HG03103 (cell line): ENCODE data around the gene CHST12.

ENCODE experiments used
- ATAC-seq: cut with Tn5 transposase; IDR thresholded peaks from one replicate; pipeline ENCODE4 v1.9.1; 2021; ENCODE audit warnings: low read depth; ENCODE audit not compliant: unreplicated experiment

CHST12 gene

DNA sequence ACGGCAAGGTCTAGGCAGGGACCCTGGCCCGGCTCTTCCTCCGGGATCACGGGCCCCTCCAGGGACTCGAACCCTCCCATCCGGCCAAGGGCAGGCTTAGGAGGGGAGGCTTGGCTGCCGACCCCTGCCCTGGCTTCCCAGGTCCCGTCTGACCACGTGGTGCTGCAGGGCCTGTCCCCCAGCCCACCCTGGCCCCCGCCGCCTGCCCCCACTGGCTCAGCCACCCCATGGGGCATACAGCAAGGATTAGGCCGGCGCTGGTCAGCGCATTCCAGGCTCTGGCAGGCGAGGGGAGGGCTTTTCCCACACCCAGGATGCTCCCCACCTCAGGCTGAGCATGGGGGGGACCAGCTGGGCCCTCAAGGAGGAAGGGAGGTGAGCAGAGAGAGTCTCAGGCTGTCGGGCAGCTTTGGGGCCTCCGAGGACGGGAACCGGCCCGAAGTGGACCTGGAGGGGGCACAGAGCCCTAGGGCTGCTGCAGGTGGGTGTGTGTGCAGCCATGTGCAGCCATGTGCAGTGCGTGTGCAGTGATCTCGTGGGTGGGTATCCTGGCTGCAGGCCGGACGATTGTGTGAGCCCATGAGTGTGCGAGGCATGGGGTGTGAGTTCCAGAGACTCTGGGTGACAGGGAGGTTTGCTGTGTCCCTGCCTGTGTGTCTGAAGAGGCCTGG, 73.5 kb downstream of the CHST12 start:
- no peak for ATAC-seq

DNA sequence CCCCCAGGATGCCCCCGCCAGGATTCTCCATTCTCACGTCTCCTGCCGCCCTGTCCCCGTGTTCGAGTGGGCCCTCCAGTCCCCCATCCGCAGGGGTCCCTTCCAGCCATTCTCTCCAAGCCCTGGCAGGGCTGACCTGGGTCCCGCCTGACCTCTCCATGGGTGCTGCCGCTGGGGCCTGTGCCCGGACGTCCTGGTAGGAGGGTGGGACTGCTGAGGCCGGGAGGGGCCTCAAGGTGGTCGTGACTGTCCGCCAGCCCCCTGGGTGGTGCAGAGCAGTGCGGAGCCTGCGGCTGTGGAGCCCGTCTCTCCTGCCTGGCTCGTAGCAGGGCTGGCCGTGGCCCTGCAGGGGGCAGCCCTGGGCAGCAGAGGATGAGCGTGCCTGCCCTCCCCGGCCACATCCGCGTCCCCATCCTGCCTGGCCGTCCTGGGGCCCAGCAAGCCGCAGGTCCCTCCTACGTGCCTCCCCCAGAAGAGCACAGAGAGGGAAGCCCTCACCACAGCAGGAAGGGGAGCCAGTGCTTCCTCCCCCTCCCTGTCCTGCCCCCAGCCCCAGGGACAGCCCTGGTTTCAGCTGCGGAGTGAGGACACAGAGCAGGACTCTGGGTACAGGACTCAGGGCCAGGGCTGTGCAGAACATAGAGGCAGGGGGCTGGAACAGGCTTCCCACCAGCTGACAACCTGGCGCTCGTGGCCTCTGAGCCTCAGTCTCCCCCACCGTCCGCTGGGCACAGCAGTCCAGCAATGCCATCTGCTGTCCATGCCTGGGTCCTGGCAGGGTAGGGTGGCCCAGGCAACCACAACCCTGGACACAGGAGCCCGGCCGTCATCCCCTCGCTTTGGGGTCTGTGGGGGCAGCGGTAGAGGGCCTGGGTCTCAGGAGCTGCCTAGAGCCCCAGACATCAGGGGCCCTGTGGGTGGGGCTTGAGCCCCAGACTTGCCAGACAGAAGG, 74.3 kb downstream of the CHST12 start:
- ATAC-seq, result no peak

DNA sequence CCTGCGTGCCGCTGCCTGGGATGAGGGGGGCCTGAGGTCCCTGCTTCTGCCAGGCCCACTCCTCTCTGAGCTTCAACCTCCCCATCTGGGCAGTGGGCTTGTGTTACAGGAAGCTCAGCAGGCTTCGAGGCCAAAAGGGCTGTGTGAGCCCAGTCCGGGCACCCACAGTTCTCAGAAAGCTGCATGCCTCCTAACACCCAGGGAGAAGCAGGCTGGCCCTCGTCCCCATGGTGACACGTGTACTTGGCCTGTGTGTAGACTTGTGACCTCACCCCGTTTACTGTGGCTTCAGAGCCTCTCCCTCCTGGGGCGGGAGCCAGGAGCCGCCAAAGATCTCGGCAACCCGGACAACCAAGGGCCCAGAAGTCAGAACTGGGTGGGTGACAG, 75.0 kb downstream of the CHST12 start:
- no peak for ATAC-seq

DNA sequence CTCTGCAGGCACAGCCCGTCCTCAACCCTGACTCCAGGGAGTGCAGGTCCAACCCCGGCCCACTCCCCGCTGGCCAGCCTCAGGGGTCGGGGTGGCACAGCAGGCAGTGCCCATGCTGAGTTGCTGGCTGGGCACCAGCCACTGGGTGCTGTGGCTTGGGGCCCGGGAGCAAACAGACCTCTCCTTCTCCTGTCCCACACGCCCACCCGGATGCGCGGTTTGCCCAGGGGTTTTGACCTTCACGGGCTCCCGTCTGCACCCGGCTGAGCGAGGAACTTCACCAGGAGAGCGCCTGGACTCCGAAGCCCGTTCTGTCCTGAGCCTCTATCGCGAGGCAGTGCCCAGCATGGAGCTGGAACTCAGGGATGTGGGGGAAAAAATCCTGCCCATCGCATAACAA, 75.4 kb downstream of the CHST12 start:
- ATAC-seq, result no peak

DNA sequence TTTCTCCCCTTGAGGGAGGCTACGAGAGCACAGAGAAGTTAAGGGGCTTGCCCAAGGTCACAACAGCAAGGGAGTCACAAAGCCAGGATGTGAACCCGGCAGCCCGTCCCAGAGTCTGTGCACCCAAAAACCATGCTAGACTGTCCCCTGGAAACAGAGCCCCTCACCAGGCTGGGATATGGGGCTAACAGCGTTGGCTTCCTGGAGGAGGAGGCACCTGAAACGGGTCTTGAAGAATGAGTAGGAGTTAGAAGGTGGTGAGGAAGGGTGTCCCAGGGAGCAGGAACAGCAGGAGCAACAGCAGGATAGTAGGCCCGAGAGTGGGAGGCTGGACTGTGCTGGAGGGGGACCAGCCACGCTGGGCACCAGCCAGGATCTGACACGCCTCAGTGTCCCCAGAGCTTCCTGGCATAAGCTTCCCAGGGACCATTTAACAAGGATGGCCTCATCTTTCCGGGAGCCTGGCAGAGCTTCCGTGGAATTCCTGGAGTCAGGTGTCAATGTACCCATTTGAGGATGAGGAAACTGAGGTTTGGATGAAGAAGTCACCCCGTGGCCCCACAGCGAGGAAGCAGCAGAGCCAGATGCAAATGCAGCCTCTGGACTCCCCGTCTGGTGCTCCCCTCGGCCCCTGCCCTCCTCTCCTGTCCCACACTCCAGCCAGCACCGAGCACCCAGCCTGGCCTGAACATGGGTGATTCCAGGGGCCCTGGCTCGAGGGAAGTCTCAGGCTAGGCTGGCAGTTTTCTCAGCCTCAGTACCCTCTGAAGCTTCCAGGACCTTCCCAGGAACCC, 76.1 kb downstream of the CHST12 start:
- no peak for ATAC-seq

DNA sequence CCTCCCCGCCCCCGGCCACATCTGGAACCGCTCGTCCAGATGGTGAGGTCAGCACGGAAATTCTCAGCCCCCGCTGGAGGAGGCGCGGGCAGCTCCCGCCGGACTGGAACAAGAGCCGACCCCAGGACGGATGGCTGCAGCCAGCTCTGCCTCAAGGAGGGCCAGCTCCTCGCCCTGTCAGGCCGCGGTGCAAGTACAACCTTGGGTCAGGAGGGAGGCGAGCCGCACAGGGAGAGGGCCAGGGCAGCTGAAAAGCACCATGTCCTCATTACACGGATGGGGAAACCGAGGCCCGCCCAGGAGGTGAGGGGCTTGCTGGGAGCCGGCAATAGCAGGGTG, 76.6 kb downstream of the CHST12 start:
- no peak for ATAC-seq

DNA sequence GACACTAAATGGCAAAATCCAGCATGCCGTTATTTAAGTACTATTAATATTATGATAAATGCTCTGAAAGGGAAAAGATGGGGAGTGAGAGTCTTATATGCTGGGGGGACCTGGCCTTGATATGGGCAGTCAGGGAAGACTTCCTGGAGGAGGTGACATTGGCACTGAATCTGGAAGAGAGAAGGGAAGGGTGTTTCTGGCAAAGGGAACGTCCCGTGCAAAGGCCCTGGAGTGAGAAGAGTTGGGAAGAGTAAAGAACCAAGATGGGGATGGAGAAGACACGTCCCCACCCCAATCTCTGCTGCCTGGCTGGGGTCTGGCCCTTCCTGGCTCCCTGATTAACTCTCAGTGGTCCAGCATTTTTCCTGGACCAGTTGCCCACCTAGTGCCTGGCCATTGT, 77.8 kb downstream of the CHST12 start:
- no peak for ATAC-seq

DNA sequence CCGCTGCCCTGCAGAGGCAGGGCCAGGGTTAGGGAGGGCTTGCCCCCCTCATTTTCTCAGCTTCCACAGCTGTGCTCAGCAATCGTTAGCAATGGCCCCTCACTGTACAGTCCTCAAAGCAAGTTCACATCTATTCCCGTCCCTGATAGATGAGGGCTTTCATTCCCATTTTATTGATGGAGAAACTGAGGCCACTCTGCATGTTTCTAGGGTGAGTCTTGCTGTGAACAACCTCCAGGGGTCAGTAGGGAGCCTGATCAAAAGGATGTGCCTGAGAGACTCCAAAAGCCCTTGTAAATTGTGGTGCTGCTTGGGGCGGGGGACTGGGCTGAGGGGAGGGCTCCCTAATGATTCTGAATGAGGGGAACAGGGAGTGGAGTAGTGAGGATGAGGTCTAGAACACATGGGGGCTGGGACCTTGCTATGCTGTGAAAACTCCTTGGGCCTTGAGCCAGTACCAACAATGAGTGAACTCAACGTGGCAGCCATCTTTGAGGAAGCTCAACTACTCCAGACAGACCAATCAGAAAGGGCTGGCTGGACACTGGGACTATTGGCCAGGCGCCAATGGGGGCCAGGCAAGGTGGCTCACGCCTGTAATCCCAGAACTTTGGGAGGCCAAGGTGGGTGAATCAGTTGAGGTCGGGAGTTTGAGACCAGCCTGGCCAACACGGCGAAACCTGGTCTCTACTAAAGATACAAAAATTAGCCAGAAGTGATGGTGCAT, 79.5 kb downstream of the CHST12 start:
- no peak for ATAC-seq

DNA sequence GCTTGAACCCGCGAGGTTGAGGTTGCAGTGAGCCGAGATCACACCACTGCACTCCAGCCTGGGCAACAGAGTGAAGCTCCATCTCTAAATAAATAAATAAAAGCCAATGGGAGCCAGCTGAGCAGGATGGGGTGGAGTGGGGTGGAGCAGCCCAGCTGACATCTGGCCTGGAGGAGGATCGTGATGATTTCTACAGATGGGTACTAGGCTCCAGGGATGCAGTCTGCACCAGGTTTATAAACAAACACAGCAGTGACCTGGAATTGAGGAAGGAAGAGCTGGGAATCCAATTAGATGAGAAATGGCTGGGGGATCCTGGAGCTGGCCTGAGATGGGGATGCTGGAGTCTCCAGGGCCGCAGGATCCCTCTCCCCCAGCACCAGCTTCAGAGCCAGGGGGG, 80.1 kb downstream of the CHST12 start:
- ATAC-seq, result no peak

DNA sequence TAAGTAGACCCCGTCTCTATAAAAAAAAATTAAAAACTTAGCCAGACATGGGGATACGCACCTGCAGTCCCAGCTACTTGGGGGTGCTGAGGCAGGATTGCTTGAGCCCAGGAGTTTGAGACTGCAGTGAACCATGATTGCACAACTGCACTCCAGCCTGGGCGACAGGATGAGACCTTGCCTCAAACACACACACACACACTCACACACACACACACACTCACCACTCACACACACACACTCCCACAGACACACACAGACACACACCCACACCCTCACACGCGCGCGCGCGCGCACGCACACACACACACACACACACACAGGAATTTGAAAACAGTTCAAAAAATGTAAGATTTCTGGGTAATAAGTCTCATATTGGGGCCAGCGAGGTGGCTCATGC, 81.5 kb downstream of the CHST12 start:
- ATAC-seq, result no peak

DNA sequence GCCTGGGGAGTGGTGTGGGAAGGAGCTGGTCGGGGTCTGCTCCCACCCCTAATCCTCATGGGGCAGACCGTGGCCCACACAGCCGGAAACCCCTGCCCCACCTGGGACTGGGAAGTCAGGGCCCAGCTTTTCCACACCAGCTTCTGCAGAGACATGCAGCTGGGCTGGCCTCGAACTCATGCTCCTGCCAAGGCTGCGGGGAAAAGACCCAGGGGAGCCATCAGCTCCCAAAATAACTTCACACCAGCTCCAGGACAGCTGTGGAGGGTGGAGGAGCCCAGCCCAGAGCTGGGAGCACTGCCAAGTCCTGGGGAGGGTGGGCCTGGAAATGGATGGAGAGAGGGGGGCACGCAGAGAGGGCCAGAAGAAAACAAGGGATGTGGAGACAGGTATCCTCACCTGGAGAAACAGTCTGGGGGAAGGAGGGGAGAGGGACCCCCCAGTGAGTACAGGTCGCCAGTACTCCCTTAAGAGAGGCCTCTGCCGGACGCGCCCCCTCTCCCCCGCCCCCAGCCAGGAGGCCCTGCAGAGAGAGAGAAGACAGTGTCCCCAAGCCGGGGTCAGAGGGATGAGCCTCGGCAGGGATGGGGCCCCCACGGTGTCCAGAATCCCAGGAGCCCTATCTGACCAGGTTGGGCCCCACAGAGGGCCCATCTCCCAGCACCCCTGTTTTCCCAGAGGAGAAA, 84.3 kb downstream of the CHST12 start:
- ATAC-seq, result no peak

DNA sequence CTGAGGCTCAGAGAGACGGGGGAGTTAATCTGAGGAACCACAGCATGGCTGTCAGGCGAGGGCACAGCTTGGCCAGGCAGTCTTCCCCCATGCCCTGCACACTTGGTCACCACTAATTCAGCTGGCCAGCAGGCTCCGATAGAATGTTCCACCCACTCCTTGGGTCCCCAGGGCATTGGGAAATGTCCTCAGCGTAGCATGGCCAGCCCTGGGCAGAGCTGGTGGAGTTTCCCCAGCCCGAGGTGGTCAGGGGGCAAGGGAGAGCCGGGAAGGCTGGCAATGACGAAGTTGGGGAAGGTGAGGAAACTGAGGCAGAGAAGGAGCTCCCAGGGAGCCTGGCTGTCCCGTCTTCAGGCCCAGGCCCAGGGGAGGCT, 84.8 kb downstream of the CHST12 start:
- no peak for ATAC-seq

DNA sequence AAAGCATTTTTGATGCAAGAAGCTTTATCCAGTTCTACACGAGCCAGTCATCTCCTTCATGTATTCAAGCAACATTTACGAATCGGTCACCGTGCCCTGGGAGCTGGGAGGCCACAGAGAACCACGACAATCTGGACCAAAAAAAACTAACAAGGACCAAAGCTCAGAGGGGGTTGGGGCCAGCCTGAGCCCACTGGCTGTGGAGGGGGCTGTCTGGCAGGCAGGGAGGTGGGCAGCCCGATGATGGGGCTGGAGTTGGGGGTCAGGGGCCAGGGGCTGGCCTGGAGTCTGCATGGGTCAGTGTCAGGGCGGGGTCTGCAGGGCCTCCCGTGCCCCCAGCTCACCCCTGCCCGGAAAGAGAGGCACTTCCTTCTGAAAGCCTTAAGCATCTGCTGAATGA, 85.3 kb downstream of the CHST12 start:
- ATAC-seq, result no peak

DNA sequence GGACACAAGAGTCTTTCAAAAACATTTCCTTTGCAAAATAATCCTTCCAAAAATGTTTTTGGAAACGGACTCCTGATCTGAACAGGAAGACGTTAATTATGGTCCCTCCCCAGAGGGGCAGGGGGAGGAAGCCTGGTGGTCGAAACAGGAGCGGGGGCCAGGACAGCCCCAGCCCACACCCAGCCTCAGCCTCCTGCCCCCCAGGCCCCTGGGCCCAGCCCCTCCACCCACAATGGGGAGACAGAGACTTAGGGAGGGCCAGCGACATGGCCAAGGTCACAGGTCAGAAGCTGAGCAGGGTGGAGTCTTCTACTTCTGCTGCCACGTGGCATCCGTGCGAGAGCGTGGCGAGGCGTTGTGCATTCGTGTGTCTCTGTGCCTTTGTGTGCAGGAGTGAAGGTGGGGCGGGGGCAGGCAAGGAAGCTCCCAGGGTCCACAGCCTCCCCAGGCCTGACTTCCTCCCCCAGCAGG, 86.8 kb downstream of the CHST12 start:
- no peak for ATAC-seq

DNA sequence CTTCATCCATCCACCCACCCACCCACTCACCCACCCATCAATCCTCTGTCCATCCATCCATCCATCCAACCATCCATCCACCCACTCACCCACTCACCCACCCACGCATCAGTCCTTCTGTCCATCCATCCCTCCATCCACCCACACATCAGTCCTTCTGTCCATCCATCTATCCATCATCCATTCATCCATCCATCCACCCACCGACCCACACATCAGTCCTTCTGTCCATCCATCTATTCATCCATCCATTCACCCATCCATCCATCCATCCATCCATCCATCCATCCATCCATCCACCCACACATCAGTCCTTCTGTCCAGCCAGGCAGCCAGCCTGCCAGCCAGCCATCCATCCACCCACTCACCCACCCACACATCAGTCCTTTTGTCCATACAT, 88.6 kb downstream of the CHST12 start:
- no peak for ATAC-seq

DNA sequence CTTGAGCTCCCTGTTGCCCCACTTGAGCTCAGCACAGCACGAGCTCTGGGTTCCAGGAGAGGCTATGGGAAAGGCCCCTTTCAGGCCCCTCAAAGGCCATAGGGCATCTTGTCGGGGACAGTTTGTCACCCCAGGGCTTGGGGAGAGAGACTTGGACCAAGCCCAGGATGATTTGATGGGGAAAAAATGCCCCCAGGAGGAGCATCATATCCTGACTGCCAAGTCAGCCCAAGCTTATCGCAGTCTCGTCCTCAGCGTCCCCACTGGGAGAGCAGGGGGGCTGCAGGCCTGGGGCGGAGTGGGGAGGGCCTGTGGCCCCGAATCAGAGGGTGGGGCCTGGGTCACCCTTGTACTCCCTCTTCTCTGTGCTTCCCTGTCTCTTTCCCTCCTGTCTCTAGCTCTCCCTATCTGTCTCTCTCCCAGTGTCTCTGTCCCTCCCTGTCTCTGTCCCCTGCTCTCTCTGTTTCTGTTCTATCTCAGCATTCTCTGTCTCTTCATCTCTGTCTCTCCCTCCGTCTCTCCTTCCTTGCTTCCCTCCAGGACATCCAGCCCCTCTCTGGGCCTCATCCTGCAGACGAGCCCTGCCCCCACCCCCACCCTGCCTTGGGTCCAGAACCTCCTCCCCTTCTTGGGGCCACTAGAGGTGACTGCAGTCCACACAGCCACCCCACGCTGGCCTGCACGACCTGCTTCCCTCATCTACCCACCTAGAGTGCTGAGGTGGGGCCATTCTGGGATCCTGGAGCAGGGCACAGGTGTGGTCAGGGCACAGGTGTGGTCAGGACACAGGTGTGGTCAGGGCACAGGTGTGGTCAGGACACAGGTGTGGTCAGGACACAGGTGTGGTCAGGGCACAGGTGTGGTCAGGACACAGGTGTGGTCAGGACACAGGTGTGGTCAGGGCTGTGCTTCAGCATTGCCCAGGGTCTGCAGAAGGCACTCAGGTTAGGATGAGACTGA, 90.1 kb downstream of the CHST12 start:
- ATAC-seq, result no peak

DNA sequence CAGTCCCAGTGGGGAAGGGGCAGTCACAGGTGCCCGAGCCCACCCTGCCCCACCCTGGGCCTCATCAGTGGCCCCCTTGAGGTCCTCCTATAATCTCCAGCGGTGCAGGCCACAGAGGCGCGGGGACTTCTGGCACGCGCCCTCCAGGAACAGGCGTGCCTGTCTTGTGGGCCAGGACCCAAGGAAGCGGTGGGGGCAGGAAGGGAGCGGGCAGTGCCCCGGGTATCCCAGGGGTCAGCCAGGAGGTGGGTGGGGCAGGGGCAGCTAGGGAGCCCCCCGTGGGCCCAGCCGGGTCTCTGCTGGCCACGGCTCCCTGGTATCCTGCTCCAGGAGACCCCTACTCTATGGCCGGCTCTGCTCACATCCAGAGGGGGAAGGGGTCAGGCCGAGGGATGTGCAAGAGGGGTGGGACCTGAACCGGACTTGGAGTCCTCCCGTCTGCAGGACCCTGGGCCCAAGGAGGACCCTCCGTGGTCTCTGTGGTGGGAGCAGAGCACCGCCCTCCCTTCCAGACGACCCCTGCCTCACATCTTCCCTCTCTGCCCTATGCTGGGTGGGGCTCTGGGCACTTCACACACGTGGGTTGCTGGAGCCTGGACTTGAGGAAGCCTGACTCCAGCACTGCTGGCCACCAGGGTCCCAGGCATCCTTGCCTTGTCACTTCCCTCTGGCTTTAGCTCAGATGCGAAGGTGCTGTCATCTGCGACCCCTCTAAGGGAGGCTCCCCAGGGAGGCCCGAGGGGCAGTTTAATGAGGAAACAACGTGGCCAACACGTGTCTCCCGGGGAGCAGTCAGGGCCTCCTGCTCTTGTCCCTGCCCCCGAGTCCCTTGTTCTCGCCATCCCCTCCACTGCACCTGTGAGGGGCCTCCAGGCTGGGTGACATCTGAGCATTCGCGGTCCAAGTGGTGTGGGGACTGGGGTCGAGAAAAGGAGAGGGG, 91.0 kb downstream of the CHST12 start:
- ATAC-seq, result no peak
